Endothelial cell (in vitro differentiated cells): ENCODE measurements around the gene SPEF1. TPM values are rescaled to one million over a fixed set of nuclear protein-coding genes. Genes with fewer than 3 reads are reported as not detected.
A peak's percentile ranks its signal among the peaks of the same experiment; 100 is the strongest.

Source experiments
- DNase-seq: peaks from one replicate; pipeline ENCODE4 v3.0.0; 2021; ENCODE audit warnings: low spot score
- H3K27ac Mint-ChIP-seq: one replicate; pipeline ENCODE4 v1.8.0; 2021; ENCODE audit warnings: mixed read lengths, inconsistent platforms; ENCODE audit not compliant: unreplicated experiment
- H3K27me3 Mint-ChIP-seq: one replicate; pipeline ENCODE4 v1.8.0; 2021; ENCODE audit warnings: mild to moderate bottlenecking, moderate library complexity, mixed read lengths, inconsistent platforms; ENCODE audit not compliant: unreplicated experiment
- H3K36me3 Mint-ChIP-seq: one replicate; pipeline ENCODE4 v1.8.0; 2021; ENCODE audit warnings: mild to moderate bottlenecking, low read depth, mixed read lengths, inconsistent platforms; ENCODE audit not compliant: unreplicated experiment
- H3K4me1 Mint-ChIP-seq: one replicate; pipeline ENCODE4 v1.8.0; 2021; ENCODE audit warnings: mild to moderate bottlenecking, mixed read lengths, inconsistent platforms; ENCODE audit not compliant: unreplicated experiment
- H3K4me3 Mint-ChIP-seq: one replicate; pipeline ENCODE4 v1.8.0; 2021; ENCODE audit warnings: mild to moderate bottlenecking, mixed read lengths, inconsistent platforms; ENCODE audit not compliant: unreplicated experiment
- H3K9me3 Mint-ChIP-seq: one replicate; pipeline ENCODE4 v1.8.0; 2021; ENCODE audit warnings: mixed read lengths, inconsistent platforms; ENCODE audit not compliant: unreplicated experiment
- total RNA-seq: library from RNA; stranded (reverse); fragmentation: NEBNext Ultra II Directional; extraction: Animal tissue kit (Norgen Biotek cat#: 25700); gene quantifications from one replicate; pipeline ENCODE4 v1.2.1, GENCODE V29; 2021; ENCODE audit not compliant: unreplicated experiment
- TF ChIP-seq, protein P1 (sequence below): fragments of 200-600 bp; sonication (generic); IDR thresholded peaks from one replicate; pipeline ENCODE4 v1.5.0; 2021; ENCODE audit warnings: antibody characterized with exemption; ENCODE audit not compliant: unreplicated experiment

The SPEF1 gene
- total RNA-seq, 1 donor from 2014 or later, result 0.23 TPM

- Mint-ChIP-seq H3K27me3 (peaks cover 25% of the 10 kb centered on the region), H3K9me3 (no peaks in the 10 kb centered on the region), H3K4me1 (peaks cover 10% of the 10 kb centered on the region), H3K27ac (no peak overlapping the region), H3K36me3 (no peaks in the 10 kb centered on the region), H3K4me3 (no peak overlapping the region)
- TF ChIP-seq, protein P1, sequence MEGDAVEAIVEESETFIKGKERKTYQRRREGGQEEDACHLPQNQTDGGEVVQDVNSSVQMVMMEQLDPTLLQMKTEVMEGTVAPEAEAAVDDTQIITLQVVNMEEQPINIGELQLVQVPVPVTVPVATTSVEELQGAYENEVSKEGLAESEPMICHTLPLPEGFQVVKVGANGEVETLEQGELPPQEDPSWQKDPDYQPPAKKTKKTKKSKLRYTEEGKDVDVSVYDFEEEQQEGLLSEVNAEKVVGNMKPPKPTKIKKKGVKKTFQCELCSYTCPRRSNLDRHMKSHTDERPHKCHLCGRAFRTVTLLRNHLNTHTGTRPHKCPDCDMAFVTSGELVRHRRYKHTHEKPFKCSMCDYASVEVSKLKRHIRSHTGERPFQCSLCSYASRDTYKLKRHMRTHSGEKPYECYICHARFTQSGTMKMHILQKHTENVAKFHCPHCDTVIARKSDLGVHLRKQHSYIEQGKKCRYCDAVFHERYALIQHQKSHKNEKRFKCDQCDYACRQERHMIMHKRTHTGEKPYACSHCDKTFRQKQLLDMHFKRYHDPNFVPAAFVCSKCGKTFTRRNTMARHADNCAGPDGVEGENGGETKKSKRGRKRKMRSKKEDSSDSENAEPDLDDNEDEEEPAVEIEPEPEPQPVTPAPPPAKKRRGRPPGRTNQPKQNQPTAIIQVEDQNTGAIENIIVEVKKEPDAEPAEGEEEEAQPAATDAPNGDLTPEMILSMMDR, result no peak
- DNase-seq, result no peak
Observed at GRCh38 chr20:3778976-3779375, 2.3 kb downstream of the SPEF1 start.

DNA sequence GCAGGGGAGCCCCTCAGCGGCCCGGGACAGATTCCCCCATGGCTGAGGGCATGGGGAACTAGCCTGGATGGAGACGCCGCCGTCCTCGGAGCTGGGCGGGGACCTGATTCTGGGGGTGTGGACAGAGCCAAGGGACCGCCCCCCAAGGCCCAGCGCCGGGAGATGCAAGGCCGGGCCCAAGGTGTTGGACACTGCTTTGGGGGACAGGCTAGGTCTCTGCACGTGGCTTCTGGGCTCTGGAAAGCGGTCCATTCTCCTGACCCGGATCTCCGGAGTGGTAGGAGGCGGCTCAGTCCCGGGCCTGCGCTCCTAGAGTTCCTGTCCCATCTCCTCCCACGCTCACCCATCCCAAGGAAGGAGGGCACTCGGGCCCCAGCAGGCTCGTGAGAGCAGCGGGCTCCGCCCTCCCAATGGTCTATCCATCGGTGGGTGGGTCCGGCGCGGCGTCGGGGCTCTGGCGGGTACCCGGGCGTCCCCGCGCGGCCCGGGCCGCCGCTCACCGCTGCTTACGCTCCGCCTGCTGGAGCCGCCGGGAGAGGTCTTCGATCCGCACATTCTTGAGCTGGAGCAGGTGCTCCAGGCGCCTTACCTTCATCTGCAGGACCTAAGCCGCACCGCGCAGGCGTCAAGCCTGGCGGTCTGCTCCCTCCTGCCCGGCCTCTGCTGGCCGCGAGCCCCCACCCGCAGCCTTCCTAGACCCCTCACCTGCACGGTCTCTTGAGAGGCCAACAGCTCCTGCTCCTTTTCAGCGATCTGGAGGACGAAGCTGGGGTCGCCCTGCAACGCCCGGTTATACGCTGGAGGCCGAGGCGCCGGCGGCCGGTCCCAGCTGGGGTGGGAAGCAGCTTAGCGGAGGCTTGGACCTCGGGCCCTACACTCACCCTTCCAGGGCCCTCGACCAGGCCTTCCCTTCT is 3.3 kb downstream of the SPEF1 start:
- TF ChIP-seq, protein P1, result no peak

GRCh38 chr20:3777381-3777715 is 3.9 kb downstream of the SPEF1 start:
- Mint-ChIP-seq H3K4me3 (peak overlapping the region; percentile 19), H3K4me1 (peaks cover 10% of the 10 kb centered on the region), H3K27me3 (peaks cover 24% of the 10 kb centered on the region), H3K36me3 (no peaks in the 10 kb centered on the region), H3K27ac (no peak overlapping the region), H3K9me3 (no peaks in the 10 kb centered on the region)
- DNase-seq, result no peak
- TF ChIP-seq, protein P1, result no peak

More for the DNA sequence above, 3.3 kb downstream of the SPEF1 start:
- DNase-seq, result peak; percentile 35
- Mint-ChIP-seq H3K27ac (no peak overlapping the region), H3K4me3 (no peak overlapping the region), H3K4me1 (peaks cover 10% of the 10 kb centered on the region), H3K36me3 (no peaks in the 10 kb centered on the region), H3K27me3 (peaks cover 25% of the 10 kb centered on the region), H3K9me3 (no peaks in the 10 kb centered on the region)

DNA sequence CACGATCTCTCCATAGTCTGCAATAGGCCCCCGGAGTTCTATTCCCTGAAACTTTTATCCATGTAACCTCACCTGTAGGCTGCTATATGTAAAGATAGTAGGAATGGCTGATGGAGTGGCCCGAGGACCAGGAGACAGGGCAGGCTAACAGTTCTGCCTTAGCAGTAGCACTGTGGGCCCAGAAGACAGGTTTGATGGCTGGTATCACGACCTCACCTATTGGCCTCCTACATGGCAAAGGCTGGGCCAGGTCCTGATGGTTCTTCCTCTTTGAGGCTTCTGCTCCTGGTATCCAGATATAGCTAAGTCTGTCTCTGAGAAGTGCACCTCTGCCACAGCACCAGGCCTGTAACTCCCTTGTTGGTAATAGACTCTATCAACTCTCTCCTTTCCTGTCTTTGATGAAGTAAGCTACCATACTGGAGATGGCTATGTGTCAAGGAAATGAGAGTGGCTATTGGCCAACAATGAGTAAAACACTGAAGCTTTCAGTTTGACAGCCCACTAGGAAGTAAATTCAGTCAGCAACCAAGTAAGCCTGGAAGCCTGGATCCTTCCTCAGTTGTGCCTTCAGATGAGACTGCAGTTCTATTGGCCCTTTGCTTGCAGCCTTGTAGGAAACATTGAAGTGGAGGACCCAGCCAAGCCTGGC is 5.7 kb downstream of the SPEF1 start:
- H3K36me3 Mint-ChIP-seq, result no peaks in the 10 kb centered on the region
- H3K4me3 Mint-ChIP-seq, result no peak overlapping the region
- no peak overlapping the region for H3K27ac Mint-ChIP-seq
- H3K4me1 Mint-ChIP-seq, result peaks cover 6% of the 10 kb centered on the region
- TF ChIP-seq, protein P1, result no peak
- peaks cover 21% of the 10 kb centered on the region for H3K27me3 Mint-ChIP-seq
- no peaks in the 10 kb centered on the region for H3K9me3 Mint-ChIP-seq
- DNase-seq, result no peak
